ENCODE measurements around the gene YWHAG. TPM values are rescaled to one million over a fixed set of nuclear protein-coding genes. Genes with fewer than 3 reads are reported as not detected.

The YWHAG gene
- total and polyA plus RNA-seq, 9 of the 15 experiments (the other 6 are each of a cell fraction or from before 2014, with no cell fraction given) = 30.4 to 246 (median 94.5) TPM

GRCh38 chr7:76393116-76394031 lies 34.6 kb upstream of the YWHAG start (continued):
- peak; percentile 70 for TF ChIP-seq GMEB1 (CRISPR knock-in tag; IDR thresholded peaks at IDR 0.05)
- peak; percentile 79; the same call in 1 of the 2 replicates for TF ChIP-seq NR2C2 (CRISPR knock-in tag; IDR thresholded peaks at IDR 0.05)
- TF ChIP-seq NR2C2 (tag; IDR thresholded peaks at IDR 0.05) = peak; percentile 62
- TF ChIP-seq CBFA2T2 (conservative IDR thresholded peaks at IDR 0.05) = no peak
- TF ChIP-seq ZBTB11 (CRISPR knock-in tag; IDR thresholded peaks at IDR 0.05) = peak in 2 of 3 experiments; percentile 35 to 93; a peak in 3 of 6 replicates
- no peak for TF ChIP-seq SMARCE1 (IDR thresholded peaks at IDR 0.05)
- TF ChIP-seq ZC3H4 (CRISPR knock-in tag; IDR thresholded peaks at IDR 0.05; ENCODE audit: borderline replicate concordance) = peak; percentile 95; the same call in 1 of the 2 replicates
- TF ChIP-seq IRF1 (CRISPR knock-in tag; IDR thresholded peaks at IDR 0.05; ENCODE audit: borderline replicate concordance) = no peak
- peak; percentile 45; the same call in 1 of the 2 replicates for TF ChIP-seq ZBTB1 (CRISPR knock-in tag; IDR thresholded peaks at IDR 0.05; ENCODE audit: borderline replicate concordance, low read depth)
- TF ChIP-seq TCFL5 (CRISPR knock-in tag; conservative IDR thresholded peaks at IDR 0.05) = no peak
- no peak for TF ChIP-seq CBX5 (IDR thresholded peaks at IDR 0.05; ENCODE audit: borderline replicate concordance, low read depth)
- no peak for TF ChIP-seq PKNOX1 (IDR thresholded peaks at IDR 0.05)
- no peak for TF ChIP-seq IRF9 (tag; IDR thresholded peaks at IDR 0.05)
- TF ChIP-seq THRA (IDR thresholded peaks at IDR 0.05) = no peak
